GM21390 (cell line): Measurements from ENCODE around the gene MLN.

Experiments used
- ATAC-seq: cut with Tn5 transposase; IDR thresholded peaks from one replicate; pipeline ENCODE4 v1.9.1; 2021; ENCODE audit not compliant: unreplicated experiment

MLN gene

DNA sequence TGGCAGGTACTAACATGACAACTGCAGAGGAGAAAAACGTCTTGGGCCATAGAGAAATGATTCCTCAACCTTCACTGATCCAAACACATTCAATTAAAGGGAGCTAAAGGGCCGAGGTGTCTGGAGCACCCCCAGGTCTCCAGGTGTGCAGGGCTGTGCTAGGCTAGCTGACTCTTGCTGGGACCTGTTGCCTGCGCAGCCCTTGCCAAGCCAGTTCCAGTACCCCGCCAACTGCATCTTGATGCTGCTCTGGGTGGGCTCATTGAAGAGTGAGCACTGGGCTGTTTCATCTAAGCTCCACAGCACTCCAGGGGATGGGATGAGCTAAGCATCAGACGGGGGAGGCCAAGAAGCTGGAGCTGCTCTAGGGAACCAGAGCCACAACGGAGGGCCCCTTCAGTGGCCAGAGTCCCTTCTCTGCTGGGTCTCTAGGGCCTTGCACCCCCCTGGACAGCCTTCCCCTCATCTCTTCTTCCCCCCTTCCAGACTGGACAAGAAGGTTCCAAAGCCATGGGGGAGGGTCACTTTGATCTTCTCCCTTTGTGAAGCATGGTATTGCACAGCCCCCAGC is 30.8 kb downstream of the MLN start:
- no peak for ATAC-seq

GRCh38 chr6:33772082-33772830 is 31.5 kb downstream of the MLN start:
- ATAC-seq: no peak

GRCh38 chr6:33771146-33772081 is 32.4 kb downstream of the MLN start:
- ATAC-seq: no peak

DNA sequence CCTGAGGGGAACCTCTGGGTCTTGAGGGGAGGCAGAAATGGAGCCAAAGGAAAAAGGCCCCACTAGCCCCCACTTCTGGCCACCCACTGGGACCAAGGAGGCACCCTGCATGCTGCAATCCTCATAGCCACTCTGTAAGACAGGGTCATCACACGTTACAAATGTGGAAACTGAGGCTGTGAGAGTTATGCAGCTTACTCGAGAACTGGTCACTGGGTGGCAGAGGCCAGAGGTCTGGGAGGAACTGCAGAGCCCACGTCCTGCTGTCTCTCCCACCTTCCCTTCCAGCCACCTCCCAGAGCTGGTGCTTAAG is 33.0 kb downstream of the MLN start:
- no peak for ATAC-seq

DNA sequence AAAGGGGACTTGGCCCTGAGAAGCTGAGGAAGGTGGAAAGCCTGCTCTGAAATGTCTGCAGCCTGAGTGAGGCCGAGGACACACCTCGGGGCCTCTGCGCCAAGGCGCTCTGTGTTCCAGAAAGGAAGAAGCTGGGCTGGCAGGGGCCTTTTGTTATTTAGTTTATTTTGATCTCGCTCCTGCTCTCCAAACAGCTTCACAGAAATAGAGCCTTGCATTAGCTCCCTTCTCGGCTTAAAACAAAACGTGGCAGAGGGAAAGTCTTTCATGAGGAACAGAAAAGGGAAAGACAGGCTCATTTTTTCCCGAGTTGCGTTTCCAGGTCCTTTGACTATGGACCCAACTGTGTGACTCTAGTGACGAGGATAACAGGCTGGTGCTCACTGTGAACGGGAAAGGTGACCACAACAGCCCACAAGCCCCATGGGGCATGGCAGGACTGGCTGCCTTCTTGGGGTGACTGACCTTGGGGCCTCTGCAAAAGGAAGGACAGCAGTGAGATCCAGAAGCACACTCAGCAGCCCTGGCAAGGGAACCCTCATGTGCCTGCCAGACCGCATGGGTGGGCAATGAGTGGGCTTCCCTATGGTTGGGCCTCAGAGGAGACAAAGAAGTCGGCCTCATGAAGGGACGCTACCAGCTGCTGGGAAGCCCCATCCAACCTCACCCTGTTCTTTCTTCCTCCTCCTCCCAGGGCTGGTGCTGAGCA is 33.5 kb downstream of the MLN start:
- ATAC-seq: no peak

DNA sequence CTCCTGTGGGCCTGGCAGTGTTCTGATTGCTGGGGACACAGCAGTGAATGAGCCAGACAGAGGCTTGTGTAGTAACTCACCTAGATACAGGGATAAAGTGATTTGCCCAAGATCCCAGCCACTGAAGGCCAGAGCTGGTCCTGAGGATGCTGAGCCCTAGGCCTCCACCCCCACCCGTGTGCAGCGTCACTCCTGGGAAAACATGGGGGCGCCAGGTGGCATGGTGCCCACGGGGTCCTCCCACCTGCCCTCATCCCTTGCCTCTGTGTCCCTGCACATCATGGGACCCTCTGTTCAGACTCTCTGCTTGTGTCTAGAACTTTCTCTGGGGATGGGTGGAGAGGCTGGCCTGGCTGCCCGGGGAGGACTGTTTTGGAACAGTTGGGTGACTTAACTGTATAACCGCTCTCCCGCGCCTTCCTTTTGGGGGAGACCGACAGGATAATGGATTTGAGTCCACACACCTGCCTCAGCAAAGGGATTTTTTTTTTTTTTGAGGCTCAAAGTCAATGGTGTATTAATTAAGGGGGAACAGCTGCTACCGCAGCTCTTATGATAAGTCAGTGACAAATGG is 34.5 kb downstream of the MLN start:
- no peak for ATAC-seq

DNA sequence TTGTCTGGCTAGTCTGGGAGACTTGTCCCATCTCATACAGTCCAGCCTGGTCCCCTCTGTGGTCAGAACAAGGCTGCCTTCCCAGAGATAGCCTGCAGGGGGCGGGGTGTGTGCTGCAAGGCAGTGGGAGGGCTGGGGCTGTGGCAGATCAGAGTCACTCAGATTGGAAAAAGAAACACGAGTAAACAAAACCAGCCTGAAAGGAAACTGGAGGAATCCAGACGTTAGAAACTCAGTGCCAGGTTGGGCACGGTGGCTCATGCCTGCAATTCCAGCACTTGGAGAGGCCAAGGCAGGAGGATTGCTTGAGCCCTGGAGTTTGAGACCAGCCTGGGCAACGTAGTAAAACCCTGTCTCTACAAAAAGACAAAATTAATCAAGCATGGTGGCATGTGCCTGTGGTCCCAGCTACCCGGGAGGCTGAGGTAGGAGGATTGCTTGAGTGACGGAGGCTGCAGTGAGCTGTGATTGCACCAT is 35.1 kb downstream of the MLN start:
- ATAC-seq: no peak

DNA sequence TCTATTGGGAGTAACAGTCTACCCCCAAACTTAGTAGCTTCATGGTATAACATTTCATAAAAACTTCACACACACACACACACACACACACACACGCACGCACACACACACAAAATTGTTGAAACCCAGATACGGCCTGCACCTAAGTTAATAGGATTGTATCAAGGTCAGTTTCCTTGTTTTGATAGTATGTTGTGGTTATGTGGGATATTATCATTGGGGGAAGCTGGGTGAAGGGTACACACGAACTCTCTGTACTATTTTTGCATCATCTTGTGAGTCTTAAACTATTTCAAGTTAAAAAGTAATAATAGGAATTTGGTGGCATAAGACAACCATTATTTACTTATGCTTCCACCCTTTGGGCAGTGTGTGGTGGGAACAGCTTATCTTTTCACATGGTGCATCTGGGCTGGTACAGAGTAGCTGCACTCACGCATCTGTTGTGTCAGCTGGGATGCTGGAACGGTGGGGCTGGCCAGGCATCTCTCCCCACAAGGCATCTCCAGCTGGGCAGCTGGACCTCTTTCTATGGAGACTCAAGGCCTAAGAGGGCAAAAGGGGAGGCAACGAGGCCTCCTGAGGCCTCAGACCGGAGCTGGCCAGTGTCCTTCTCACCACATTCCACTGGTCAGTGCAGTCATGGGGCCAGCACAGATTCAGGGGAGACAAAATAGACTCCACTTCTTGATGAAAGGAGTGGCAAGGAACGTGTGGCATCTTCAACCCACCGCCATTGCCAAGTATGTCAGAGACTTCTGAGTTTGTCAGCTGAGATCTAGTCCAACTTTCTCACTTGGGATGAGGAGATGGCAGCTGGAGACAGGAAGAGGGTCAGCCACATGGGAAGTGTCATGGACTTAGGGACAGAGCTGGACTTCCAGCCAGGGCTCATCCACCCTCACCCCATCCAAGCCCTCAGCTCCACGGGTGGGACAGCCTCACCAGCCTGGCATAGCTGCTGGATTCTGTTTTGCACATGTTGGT is 36.6 kb downstream of the MLN start:
- no peak for ATAC-seq

DNA sequence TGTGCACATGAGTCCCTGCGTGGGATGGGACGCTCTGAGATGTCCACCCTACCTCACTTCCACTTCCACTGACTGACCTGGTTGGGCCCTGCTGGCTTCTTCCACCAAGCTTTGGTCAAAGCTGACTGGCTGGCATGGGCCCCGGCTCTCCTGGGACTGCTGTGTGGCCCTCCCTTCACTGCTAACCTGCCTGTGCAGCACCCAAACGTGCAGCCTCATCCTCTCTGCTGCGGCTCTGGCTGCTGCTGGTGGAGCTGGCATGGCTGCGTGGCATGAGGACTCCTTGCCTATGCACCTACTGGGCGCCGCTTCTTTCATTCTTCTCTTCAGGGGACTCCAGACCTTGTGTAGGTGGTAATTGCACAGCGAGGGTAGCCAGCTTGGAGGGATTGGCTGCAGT is 38.4 kb downstream of the MLN start:
- ATAC-seq: no peak

- no peak for ATAC-seq
Measured at GRCh38 chr6:33764036-33764435, 39.8 kb downstream of the MLN start.

DNA sequence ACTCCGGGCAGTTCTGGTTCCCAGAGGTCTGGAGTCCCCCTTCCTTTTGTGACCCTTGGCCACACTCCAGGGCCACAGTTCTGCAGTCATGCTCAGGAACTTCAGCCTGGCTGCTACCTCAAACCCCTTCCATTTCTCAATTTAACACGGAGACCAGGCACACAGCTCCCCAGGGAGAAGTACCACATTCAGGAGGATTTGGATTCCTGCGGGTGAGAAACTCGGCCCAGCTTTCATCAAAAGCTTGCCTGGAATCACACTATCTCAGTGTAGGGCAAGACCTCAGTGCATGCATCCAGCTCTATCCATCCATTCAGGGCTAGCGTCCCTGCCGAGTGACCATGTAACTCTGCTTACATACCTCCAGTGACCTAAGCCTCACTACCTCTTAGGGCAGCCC is 40.3 kb downstream of the MLN start:
- no peak for ATAC-seq

- ATAC-seq: no peak
Measured at GRCh38 chr6:33762713-33763112, 41.1 kb downstream of the MLN start.

GRCh38 chr6:33761922-33762629 is 41.7 kb downstream of the MLN start:
- no peak for ATAC-seq

- ATAC-seq: no peak
Measured at GRCh38 chr6:33761581-33761921, 42.3 kb downstream of the MLN start.

GRCh38 chr6:33759887-33760629 is 43.7 kb downstream of the MLN start:
- ATAC-seq: no peak

DNA sequence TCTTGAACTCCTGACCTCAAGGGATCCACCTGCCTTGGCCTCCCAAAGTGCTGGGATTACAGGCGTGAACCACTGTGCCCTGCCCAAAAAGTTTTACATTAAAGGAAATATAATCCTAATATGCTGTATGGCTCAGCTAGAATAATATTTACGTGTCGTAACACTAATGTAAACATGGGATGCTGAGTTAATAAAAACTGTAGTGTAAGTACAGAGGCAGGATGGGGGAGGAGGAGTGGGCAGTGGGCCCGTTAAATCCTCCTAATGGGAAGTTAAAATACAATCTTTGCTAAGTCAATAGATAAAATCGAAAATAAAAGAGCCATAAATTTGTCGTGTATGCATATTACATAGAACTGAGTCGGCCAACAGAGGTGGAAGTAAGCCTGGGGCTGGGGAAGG is 45.0 kb downstream of the MLN start:
- ATAC-seq: no peak

DNA sequence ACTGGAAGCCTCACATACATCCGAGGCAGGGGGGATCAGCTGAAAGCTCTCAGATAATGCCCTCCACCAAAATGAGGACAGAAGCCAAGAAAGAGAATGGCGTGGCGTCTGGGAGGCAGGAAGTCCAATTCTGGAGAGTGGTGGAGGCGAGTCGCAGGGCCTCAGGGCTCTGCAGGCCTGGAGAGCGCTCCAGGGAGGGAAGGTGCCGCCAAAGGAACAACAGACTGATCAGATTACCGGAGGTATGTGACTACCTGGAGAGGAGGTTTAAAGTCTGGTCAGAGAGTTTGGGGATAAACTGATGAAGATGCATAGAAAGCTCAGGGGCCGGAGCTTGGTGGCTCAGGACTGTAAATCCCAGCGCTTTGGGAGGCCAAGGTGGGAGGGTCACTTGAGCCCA is 45.9 kb downstream of the MLN start:
- ATAC-seq: no peak

DNA sequence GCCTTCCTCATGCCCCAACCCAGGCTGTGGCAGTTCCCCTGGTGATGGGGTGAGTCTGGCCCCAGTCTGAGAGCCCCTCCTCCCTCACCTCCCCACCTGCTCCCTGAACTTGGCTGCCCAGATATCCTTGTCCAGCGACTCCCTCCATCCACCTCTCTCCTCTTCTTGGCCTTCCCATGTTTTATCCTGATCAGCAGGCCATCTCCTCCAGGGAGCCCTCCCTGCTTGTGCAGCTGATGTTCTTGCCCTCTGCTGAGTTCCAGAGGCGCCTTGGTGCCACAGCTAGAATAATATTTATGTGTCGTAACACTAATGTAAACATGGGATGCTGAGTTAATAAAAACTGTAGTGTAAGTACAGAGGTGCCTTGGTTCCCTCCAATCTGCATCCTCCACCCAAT is 46.7 kb downstream of the MLN start:
- no peak for ATAC-seq
